CD4-positive, alpha-beta memory T cell (primary cell): ENCODE measurements around the gene CARM1. TPM values are rescaled to one million over a fixed set of nuclear protein-coding genes. Genes with fewer than 3 reads are reported as not detected.
"Not testable (repeated sequence)": the region's sequence is repeated elsewhere in the genome, so short reads cannot be mapped to it uniquely, and the experiment has no call there.

Source experiments
- CTCF ChIA-PET: fragments of 350-600 bp; sonication (Branson Sonifier 250); formaldehyde crosslinking; loops from one replicate; lab custom pipeline; 2021; ENCODE audit warnings: inconsistent platforms; ENCODE audit not compliant: partially characterized antibody; lab: Charles Lee
- POLR2A ChIA-PET: fragments of 350-600 bp; sonication (Branson Sonifier 250); formaldehyde crosslinking; loops from one replicate; lab custom pipeline; 2021; ENCODE audit not compliant: partially characterized antibody; lab: Charles Lee
- DNase-seq, 5 donors: peaks; one replicate each; pipeline versions ENCODE4 v3.0.0 to v3.0.0-alpha.2; 2020 to 2022; ENCODE audit warnings: mixed read lengths in 1 of 5
- H3K27ac ChIP-seq: one replicate; pipeline ENCODE4 v1.7.0; 2013; ENCODE audit warnings: low read depth, low read length
- H3K27me3 ChIP-seq: 2 replicates; pipeline ENCODE4 v1.7.0; 2013; ENCODE audit warnings: mild to moderate bottlenecking, low read length, moderate library complexity; ENCODE audit not compliant: insufficient read depth
- H3K36me3 ChIP-seq: 2 replicates; pipeline ENCODE4 v1.7.0; 2013; ENCODE audit warnings: mild to moderate bottlenecking, low read length, moderate library complexity; ENCODE audit not compliant: insufficient read depth
- H3K4me1 ChIP-seq: 2 replicates; pipeline ENCODE4 v1.7.0; 2013; ENCODE audit warnings: mild to moderate bottlenecking, low read length, moderate library complexity; ENCODE audit not compliant: insufficient read depth
- H3K4me3 ChIP-seq, 2 donors: one replicate each; pipeline ENCODE4 v1.7.0; 2013; ENCODE audit warnings: low read length in 2 of 2, mild to moderate bottlenecking in 1 of 2
- H3K9me3 ChIP-seq, 2 donors: one replicate each; pipeline ENCODE4 v1.7.0; 2013; ENCODE audit warnings: low read length in 2 of 2, control low read depth in 1 of 2; ENCODE audit not compliant: control insufficient read depth in 1 of 2
- H3K27ac Mint-ChIP-seq, 7 donors: one replicate each; pipeline ENCODE4 v1.8.0; 2020 to 2021; ENCODE audit warnings: mixed read lengths in 7 of 7, mild to moderate bottlenecking in 6 of 7, inconsistent platforms in 3 of 7, moderate library complexity in 3 of 7
- H3K27me3 Mint-ChIP-seq, 2 donors: one replicate each; pipeline ENCODE4 v1.8.0; 2020 to 2021; ENCODE audit warnings: mixed read lengths in 2 of 2
- H3K36me3 Mint-ChIP-seq, 2 donors: one replicate each; pipeline ENCODE4 v1.8.0; 2020 to 2021; ENCODE audit warnings: mixed read lengths in 2 of 2, inconsistent platforms in 1 of 2, mild to moderate bottlenecking in 1 of 2
- H3K4me1 Mint-ChIP-seq, 4 donors: one replicate each; pipeline ENCODE4 v1.8.0; 2020 to 2021; ENCODE audit warnings: mixed read lengths in 4 of 4, mild to moderate bottlenecking in 1 of 4
- H3K4me3 Mint-ChIP-seq, 8 donors: one replicate each; pipeline ENCODE4 v1.8.0; 2020 to 2021; ENCODE audit warnings: mixed read lengths in 8 of 8, mild to moderate bottlenecking in 7 of 8, moderate library complexity in 6 of 8, inconsistent platforms in 3 of 8
- H3K9me3 Mint-ChIP-seq, 8 donors: one replicate each; pipeline ENCODE4 v1.8.0; 2020 to 2021; ENCODE audit warnings: mixed read lengths in 8 of 8, mild to moderate bottlenecking in 5 of 8, inconsistent platforms in 3 of 8, moderate library complexity in 1 of 8
- intact Hi-C: fragments of 100-400 bp; cut with micrococcal nuclease; formaldehyde crosslinking; loops from one replicate; pipeline ENCODE4 v1.15.1; 2023
- polyA plus RNA-seq, 2 donors: library from polyadenylated mRNA; unstranded; fragments of 300-500 nt; fragmentation: Illumina TruSeq; gene quantifications; one replicate each; pipeline ENCODE4 v1.2.3, GENCODE V29; 2021
- total RNA-seq, 2 experiments: library from RNA; stranded (reverse); gene quantifications; one replicate each; pipeline ENCODE4 v1.2.3, GENCODE V29; 2021

CARM1 gene
- total and polyA plus RNA-seq, 4 experiments from 2014 or later = 0.71 to 26.5 (median 13.5) TPM

DNA sequence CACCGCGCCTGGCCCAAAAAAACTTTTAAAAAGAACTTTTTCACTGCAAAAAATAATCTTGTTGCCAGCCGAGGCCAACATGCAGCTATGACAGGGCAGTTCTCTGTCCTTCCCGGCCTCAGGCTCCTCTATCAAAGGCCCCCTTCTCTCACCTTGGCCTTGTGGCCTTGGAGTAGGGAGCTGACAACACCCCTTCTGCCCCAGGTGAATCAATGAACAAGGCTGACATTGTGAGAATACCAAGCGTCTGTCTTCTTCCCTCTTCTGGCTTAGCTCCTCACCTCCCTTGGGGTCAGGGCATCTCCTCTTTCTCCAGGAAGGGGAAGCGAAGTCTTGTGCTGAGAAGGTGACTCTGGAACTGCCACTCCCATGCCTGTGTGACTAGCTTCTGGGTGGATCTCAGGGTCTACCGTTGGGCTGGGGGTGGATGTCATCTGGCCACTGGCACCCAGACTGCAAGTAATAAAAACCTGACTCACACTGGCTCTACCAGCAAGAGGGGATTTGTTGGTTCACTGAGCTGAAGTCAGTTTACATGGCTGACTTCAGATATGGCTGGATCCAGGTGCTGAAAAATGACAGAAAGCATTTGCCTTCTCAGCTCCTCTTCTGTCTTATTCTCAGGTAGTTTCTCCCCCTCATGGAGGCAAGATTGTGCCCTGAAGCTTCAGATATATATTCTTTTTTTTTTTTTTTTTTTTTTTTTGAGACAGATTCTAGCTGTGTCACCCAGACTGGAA, 16.8 kb upstream of the CARM1 start:
- CTCF ChIA-PET = interaction anchor here (0.7 to 5.8 kb wide), 6 partner anchors 10 to 31 kb away, joined by 3 to 45 read pairs (median 4); partner anchors contain the start of gene TMED1
- DNase-seq = no peak

DNA sequence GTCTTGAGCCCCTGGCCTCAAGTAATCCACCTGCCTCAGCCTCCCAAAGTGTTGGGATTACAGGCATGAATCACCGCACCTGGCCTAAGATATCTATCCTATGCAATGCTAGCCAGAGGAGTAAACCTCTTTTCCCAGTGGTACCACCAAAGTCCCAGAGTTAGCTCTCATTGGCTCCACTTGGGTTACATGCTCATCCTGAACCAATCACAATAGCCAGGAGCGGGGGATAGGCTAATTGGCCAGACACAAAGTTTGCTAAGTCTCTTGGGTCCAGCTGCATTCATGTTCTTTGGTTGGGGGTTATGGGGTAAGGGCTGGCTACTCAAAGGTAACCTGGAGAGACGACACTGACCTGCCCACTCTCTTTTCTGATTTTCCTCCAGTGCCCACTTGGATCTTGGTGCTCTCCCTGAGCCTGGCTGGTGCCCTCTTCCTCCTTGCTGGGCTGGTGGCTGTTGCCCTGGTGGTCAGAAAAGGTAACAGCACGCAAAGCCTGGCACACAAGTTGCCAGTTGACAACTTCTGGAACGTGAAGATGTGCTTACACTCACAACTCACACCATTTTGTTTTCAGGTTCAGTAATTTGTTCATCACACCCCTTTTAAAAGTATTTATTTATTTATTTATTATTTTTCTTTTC, 15.4 kb upstream of the CARM1 start:
- no peaks in the 10 kb centered on the region for H3K27me3 ChIP-seq
- Mint-ChIP-seq H3K4me3 (no peak overlapping the region), H3K36me3 (no peaks in the 10 kb centered on the region), H3K4me1 (peaks cover 0 to under 1% (median 0%) of the 10 kb centered on the region in 4 donors), H3K9me3 (no peaks in the 10 kb centered on the region), H3K27me3 (no peaks in the 10 kb centered on the region), H3K27ac (no peak overlapping the region)
- ChIA-PET CTCF (interaction anchor here (0.9 to 5.8 kb wide), 5 partner anchors 8 to 139 kb away, joined by 3 to 45 read pairs (median 4); partner anchors contain the start of genes DNM2 and TMED1), POLR2A (interaction anchor here (0.7 kb wide), 1 partner anchor 97 kb away, joined by 4 read pairs; no protein-coding TSS in a partner anchor)
- H3K27ac ChIP-seq = no peak overlapping the region
- H3K4me3 ChIP-seq = no peak overlapping the region
- no peak for DNase-seq
- H3K36me3 ChIP-seq = no peaks in the 10 kb centered on the region
- no peaks in the 10 kb centered on the region for H3K4me1 ChIP-seq
- H3K9me3 ChIP-seq = no peaks in the 10 kb centered on the region
- intact Hi-C loops = no loop called here

More for the DNA sequence above, 16.8 kb upstream of the CARM1 start:
- Histone ChIP-seq H3K36me3 (no peaks in the 10 kb centered on the region), H3K4me3 (no peak overlapping the region), H3K4me1 (no peaks in the 10 kb centered on the region), H3K9me3 (no peaks in the 10 kb centered on the region), H3K27me3 (no peaks in the 10 kb centered on the region), H3K27ac (no peak overlapping the region)
- H3K27ac Mint-ChIP-seq = no peak overlapping the region
- H3K4me1 Mint-ChIP-seq = no peaks in the 10 kb centered on the region
- H3K27me3 Mint-ChIP-seq = no peaks in the 10 kb centered on the region
- no peaks in the 10 kb centered on the region for H3K36me3 Mint-ChIP-seq
- H3K9me3 Mint-ChIP-seq = no peaks in the 10 kb centered on the region
- H3K4me3 Mint-ChIP-seq = no peak overlapping the region
- intact Hi-C loops = no loop called here
- POLR2A ChIA-PET = interaction anchor here (1.2 kb wide), 2 partner anchors 95 to 137 kb away, joined by 3 to 5 read pairs; partner anchors contain the start of gene DNM2

GRCh38 chr19:10856899-10857298, 14.5 kb upstream of the CARM1 start:
- ChIA-PET POLR2A (interaction anchor here (0.7 kb wide), 1 partner anchor 98 kb away, joined by 4 read pairs; no protein-coding TSS in a partner anchor), CTCF (interaction anchor here (1.2 to 4.0 kb wide), 3 partner anchors 21 to 420 kb away, joined by 3 to 26 read pairs (median 3); partner anchors contain the start of genes DNM2 and TMED1)
- H3K9me3 ChIP-seq, H3K4me1 Mint-ChIP-seq, H3K36me3 ChIP-seq, H3K4me3 ChIP-seq, H3K27ac Mint-ChIP-seq, H3K27me3 Mint-ChIP-seq, H3K36me3 Mint-ChIP-seq, H3K9me3 Mint-ChIP-seq, H3K27me3 ChIP-seq, intact Hi-C loops, H3K4me1 ChIP-seq, H3K27ac ChIP-seq, DNase-seq, H3K4me3 Mint-ChIP-seq: not testable (repeated sequence)

- Histone ChIP-seq H3K4me3 (no peak overlapping the region), H3K9me3 (no peaks in the 10 kb centered on the region), H3K27me3 (no peaks in the 10 kb centered on the region), H3K36me3 (no peaks in the 10 kb centered on the region), H3K27ac (no peak overlapping the region), H3K4me1 (no peaks in the 10 kb centered on the region)
- no peaks in the 10 kb centered on the region for H3K36me3 Mint-ChIP-seq
- no peak overlapping the region for H3K4me3 Mint-ChIP-seq
- no peaks in the 10 kb centered on the region for H3K27me3 Mint-ChIP-seq
- H3K27ac Mint-ChIP-seq = peak overlapping the region in 1 of 7 donors; percentile 72
- no peaks in the 10 kb centered on the region for H3K9me3 Mint-ChIP-seq
- intact Hi-C loops = no loop called here
- POLR2A ChIA-PET = interaction anchor here (1.2 to 1.3 kb wide), 2 partner anchors 21 to 140 kb away, joined by 4 read pairs; partner anchors contain the start of genes DNM2 and TMED1
- CTCF ChIA-PET = interaction anchor here (0.7 to 4.0 kb wide), 6 partner anchors 10 to 1171 kb away, joined by 3 to 26 read pairs (median 4); partner anchors contain the start of gene DNM2
- no peak for DNase-seq
- peaks cover 0 to 7% (median 2%) of the 10 kb centered on the region in 4 donors for H3K4me1 Mint-ChIP-seq
These were observed 13.0 kb upstream of the CARM1 start for GRCh38 chr19:10858204-10858828.

GRCh38 chr19:10861103-10861651, 10.2 kb upstream of the CARM1 start:
- Mint-ChIP-seq H3K4me3 (no peak overlapping the region), H3K4me1 (peaks cover 5 to 19% (median 13%) of the 10 kb centered on the region in 4 donors), H3K9me3 (no peaks in the 10 kb centered on the region), H3K36me3 (no peaks in the 10 kb centered on the region), H3K27ac (no peak overlapping the region), H3K27me3 (no peaks in the 10 kb centered on the region)
- Histone ChIP-seq H3K4me1 (peaks cover 9% of the 10 kb centered on the region), H3K27me3 (no peaks in the 10 kb centered on the region), H3K36me3 (no peaks in the 10 kb centered on the region), H3K27ac (no peak overlapping the region), H3K4me3 (no peak overlapping the region), H3K9me3 (no peaks in the 10 kb centered on the region)
- CTCF ChIA-PET = interaction anchor here (0.9 to 8.0 kb wide), 6 partner anchors 8 to 159 kb away, joined by 3 to 186 read pairs (median 4); partner anchors contain the start of genes DNM2 and QTRT1
- intact Hi-C loops = no loop called here
- peak in 2 of 5 donors; percentile 26 to 35 for DNase-seq
- POLR2A ChIA-PET = no interaction called here

GRCh38 chr19:10862561-10863106, 8.7 kb upstream of the CARM1 start:
- H3K36me3 ChIP-seq = no peaks in the 10 kb centered on the region

More at GRCh38 chr19:10862561-10863106, 8.7 kb upstream of the CARM1 start:
- intact Hi-C loops = no loop called here
- Histone ChIP-seq H3K4me1 (peaks cover 9% of the 10 kb centered on the region), H3K27ac (no peak overlapping the region), H3K27me3 (no peaks in the 10 kb centered on the region), H3K4me3 (no peak overlapping the region), H3K9me3 (no peaks in the 10 kb centered on the region)
- no peaks in the 10 kb centered on the region for H3K9me3 Mint-ChIP-seq
- H3K4me1 Mint-ChIP-seq = peaks cover 5 to 19% (median 13%) of the 10 kb centered on the region in 4 donors
- no peak overlapping the region for H3K4me3 Mint-ChIP-seq
- CTCF ChIA-PET = interaction anchor here (2.0 to 8.0 kb wide), 5 partner anchors 10 to 162 kb away, joined by 6 to 186 read pairs (median 46); partner anchors contain the start of genes DNM2, QTRT1 and TMED1
- H3K36me3 Mint-ChIP-seq = no peaks in the 10 kb centered on the region
- H3K27ac Mint-ChIP-seq = peak overlapping the region in 2 of 7 donors; percentile 49 to 55
- POLR2A ChIA-PET = interaction anchor here (0.7 to 2.8 kb wide), 3 partner anchors 26 to 448 kb away, joined by 3 to 20 read pairs (median 3); partner anchors contain the start of genes DNM2 and TMED1
- H3K27me3 Mint-ChIP-seq = no peaks in the 10 kb centered on the region
- DNase-seq = no peak
